ENCODE results near the gene RYR2. TPM values are rescaled to one million over a fixed set of nuclear protein-coding genes. Genes with fewer than 3 reads are reported as not detected.

The RYR2 gene
- total RNA-seq, 2 donors from 2014 or later: 14.2 to 17.1 TPM

- H3K36me3 ChIP-seq (replicated peaks in 1 of 2; ENCODE audit: insufficient read depth in 1 of 2, low read depth in 2 of 2): no peaks in the 10 kb centered on the region
- no peak for DNase-seq
- no peak for TF ChIP-seq POLR2A (IDR thresholded peaks at IDR 0.05)
- TF ChIP-seq CTCF (IDR thresholded peaks at IDR 0.05): no peak
- no peak for ATAC-seq
- intact Hi-C loops (cut with DNase I): no loop called here
- no peak overlapping the region for H3K4me3 ChIP-seq
- H3K4me1 ChIP-seq: no peaks in the 10 kb centered on the region
- WGBS, 2 donors: 74 to 86% methylated on average over 2 of the region's 2 CpGs
- H3K9me3 ChIP-seq: no peaks in the 10 kb centered on the region
- H3K27ac ChIP-seq: no peak overlapping the region
- no peaks in the 10 kb centered on the region for H3K27me3 ChIP-seq
Observed at GRCh38 chr1:237701534-237701933, 659.5 kb downstream of the RYR2 start.

- intact Hi-C loops (cut with DNase I): no loop called here
Observed at GRCh38 chr1:237702161-237702560, 660.2 kb downstream of the RYR2 start.

GRCh38 chr1:237705462-237705861, 663.5 kb downstream of the RYR2 start:
- DNase-seq (no peak), ATAC-seq (no peak)
- WGBS, 2 donors: 83 to 84% methylated on average over 4 of the region's 4 CpGs
- H3K9me3 ChIP-seq: no peaks in the 10 kb centered on the region
- intact Hi-C loops (cut with DNase I): no loop called here
- no peak overlapping the region for H3K27ac ChIP-seq
- H3K36me3 ChIP-seq (replicated peaks in 1 of 2; ENCODE audit: insufficient read depth in 1 of 2, low read depth in 2 of 2): no peaks in the 10 kb centered on the region
- no peaks in the 10 kb centered on the region for H3K4me1 ChIP-seq
- TF ChIP-seq POLR2A (IDR thresholded peaks at IDR 0.05) (no peak), CTCF (IDR thresholded peaks at IDR 0.05) (no peak)
- H3K4me3 ChIP-seq: no peak overlapping the region
- no peaks in the 10 kb centered on the region for H3K27me3 ChIP-seq

More at GRCh38 chr1:237702161-237702560, 660.2 kb downstream of the RYR2 start:
- H3K4me1 ChIP-seq: no peaks in the 10 kb centered on the region
- ATAC-seq (no peak), DNase-seq (no peak)
- no peak overlapping the region for H3K27ac ChIP-seq
- H3K4me3 ChIP-seq: no peak overlapping the region
- 36% methylated on average over 2 of the region's 2 CpGs for WGBS, 2 donors
- no peaks in the 10 kb centered on the region for H3K36me3 ChIP-seq (replicated peaks in 1 of 2; ENCODE audit: insufficient read depth in 1 of 2, low read depth in 2 of 2)
- no peaks in the 10 kb centered on the region for H3K9me3 ChIP-seq
- no peaks in the 10 kb centered on the region for H3K27me3 ChIP-seq
- no peak for TF ChIP-seq POLR2A (IDR thresholded peaks at IDR 0.05)
- no peak for TF ChIP-seq CTCF (IDR thresholded peaks at IDR 0.05)

- Histone ChIP-seq H3K4me3 (no peak overlapping the region), H3K36me3 (replicated peaks in 1 of 2; ENCODE audit: insufficient read depth in 1 of 2, low read depth in 2 of 2) (no peaks in the 10 kb centered on the region), H3K9me3 (no peaks in the 10 kb centered on the region), H3K27me3 (no peaks in the 10 kb centered on the region), H3K4me1 (no peaks in the 10 kb centered on the region), H3K27ac (no peak overlapping the region)
- intact Hi-C loops (cut with DNase I): no loop called here
- TF ChIP-seq CTCF (IDR thresholded peaks at IDR 0.05) (no peak), POLR2A (IDR thresholded peaks at IDR 0.05) (no peak)
- WGBS, 2 donors: 37 to 46% methylated on average over 3 of the region's 3 CpGs
- DNase-seq (no peak), ATAC-seq (no peak)
Observed at GRCh38 chr1:237709355-237709754, 667.4 kb downstream of the RYR2 start.

GRCh38 chr1:237711281-237711680, 669.3 kb downstream of the RYR2 start:
- DNase-seq (no peak), ATAC-seq (no peak)
- Histone ChIP-seq H3K27me3 (no peaks in the 10 kb centered on the region), H3K36me3 (replicated peaks in 1 of 2; ENCODE audit: insufficient read depth in 1 of 2, low read depth in 2 of 2) (no peaks in the 10 kb centered on the region), H3K9me3 (no peaks in the 10 kb centered on the region), H3K4me1 (no peaks in the 10 kb centered on the region), H3K27ac (no peak overlapping the region), H3K4me3 (no peak overlapping the region)
- WGBS, 2 donors: 81 to 91% methylated on average over 3 of the region's 3 CpGs
- no peak for TF ChIP-seq POLR2A (IDR thresholded peaks at IDR 0.05)
- no peak for TF ChIP-seq CTCF (IDR thresholded peaks at IDR 0.05)
- intact Hi-C loops (cut with DNase I): no loop called here
